Measurements from ENCODE around the gene OR52E6.

- TF ChIP-seq CTCF (optimal IDR thresholded peaks at IDR 0.05 in 1 of 3, IDR thresholded peaks at IDR 0.05 in 1 of 3, conservative IDR thresholded peaks at IDR 0.05 in 1 of 3; ENCODE audit: extremely low read depth in 1 of 3, insufficient read depth in 2 of 3, low read length in 3 of 3) = no peak
- no peak for TF ChIP-seq EZH2 (IDR thresholded peaks at IDR 0.05; ENCODE audit: low read length)
These were observed 32.6 kb downstream of the OR52E6 start for GRCh38 chr11:5809122-5809519.

Data from keratinocyte (primary cell).